Peyer's patch (tissue), 4 donors: Measurements from ENCODE around the gene NOS1AP. TPM values are rescaled to one million over a fixed set of nuclear protein-coding genes. Genes with fewer than 3 reads are reported as not detected.
"Not testable (repeated sequence)": the region's sequence is repeated elsewhere in the genome, so short reads cannot be mapped to it uniquely, and the experiment has no call there.

ENCODE experiments used
- DNase-seq, 3 donors: peaks; one replicate each; pipeline ENCODE4 v3.0.0-alpha.2; 2017 to 2019
- H3K27ac ChIP-seq, 4 donors: fragments of 200-600 bp; sonication (generic); one replicate each; pipeline ENCODE4 v1.5.1; 2016 to 2019
- H3K27me3 ChIP-seq, 2 donors: fragments of 200-600 bp; sonication (generic); one replicate each; pipeline ENCODE4 v1.5.1; 2019
- H3K36me3 ChIP-seq, 3 donors: fragments of 200-600 bp; sonication (generic); one replicate each; pipeline ENCODE4 v1.5.1; 2016 to 2019
- H3K4me1 ChIP-seq, 4 donors: fragments of 200-600 bp; sonication (generic); one replicate each; pipeline ENCODE4 v1.5.1; 2016 to 2019
- H3K4me3 ChIP-seq, 4 donors: fragments of 200-600 bp; sonication (generic); 1 replicate in 3 of 4; 2 replicates in 1 of 4; pipeline ENCODE4 v1.5.1; 2016 to 2019; ENCODE audit warnings: mild to moderate bottlenecking in 1 of 4
- H3K9me3 ChIP-seq, 4 donors: fragments of 200-600 bp; sonication (generic); one replicate each; pipeline ENCODE4 v1.5.1; 2016 to 2019; ENCODE audit warnings: mild to moderate bottlenecking in 1 of 4
- POLR2A ChIP-seq, 2 donors: fragments of 450-650 bp; IDR thresholded peaks; one replicate each; pipeline ENCODE4 v1.5.1; 2017; ENCODE audit warnings: antibody characterized with exemption in 2 of 2, mild to moderate bottlenecking in 2 of 2, moderate library complexity in 2 of 2
- total RNA-seq, 4 donors: library from RNA; depleted of rRNA; stranded (reverse); fragments of >200 nt; gene quantifications; one replicate each; pipeline ENCODE4 v1.1.0, GENCODE V29; 2016
- TF ChIP-seq, protein P1 (sequence below), 6 experiments: fragments of 450-650 bp in 4 of 6; fragments of 200-600 bp in 2 of 6; sonication (generic) in 1 of 6; IDR thresholded peaks; one replicate each; pipeline ENCODE4 v1.5.1; 2017 to 2019; ENCODE audit warnings: antibody characterized with exemption in 6 of 6, mild to moderate bottlenecking in 3 of 6, moderate library complexity in 1 of 6

Gene NOS1AP
- total RNA-seq, 4 donors from 2014 or later, result 6.3 to 18.5 (median 11.9) TPM

DNA sequence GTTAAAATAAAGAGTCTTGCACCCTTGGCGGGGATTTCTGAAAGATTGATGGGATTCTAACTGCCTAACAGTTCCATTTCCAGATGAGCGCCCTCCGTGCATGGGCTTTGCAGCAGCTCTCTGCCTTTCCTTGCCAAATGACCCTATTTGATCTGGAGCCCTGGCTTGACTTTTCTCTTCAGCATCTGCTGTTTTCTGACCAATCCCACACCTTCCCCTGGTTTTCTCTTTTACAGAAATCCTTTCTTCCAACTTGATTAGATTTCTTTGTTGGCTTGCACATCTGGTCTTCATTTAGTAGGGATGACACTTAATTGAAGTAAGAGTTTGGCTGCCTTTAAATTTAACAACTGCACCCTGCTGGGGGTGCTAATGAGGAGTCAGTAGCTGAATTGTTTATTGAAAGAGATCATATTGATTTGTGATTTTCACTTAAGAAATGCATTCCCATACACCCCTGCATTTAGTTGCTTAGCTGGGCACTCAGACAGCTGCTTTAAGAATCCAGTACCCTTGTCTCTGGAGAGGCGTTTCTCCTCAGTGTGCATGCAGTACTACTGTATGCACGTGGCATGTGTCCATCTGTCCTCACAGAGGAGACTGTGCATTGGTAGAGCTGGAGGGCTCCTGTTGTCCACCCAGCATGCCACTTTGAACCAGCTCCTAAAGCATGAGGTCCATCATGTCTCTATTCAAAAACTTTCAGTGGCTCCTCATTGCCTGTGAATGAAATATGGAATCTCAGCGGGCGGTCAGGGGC lies 99.7 kb downstream of the NOS1AP start:
- Histone ChIP-seq H3K9me3 (no peaks in the 10 kb centered on the region), H3K27ac (no peak overlapping the region), H3K27me3 (no peaks in the 10 kb centered on the region), H3K4me1 (no peaks in the 10 kb centered on the region), H3K36me3 (no peaks in the 10 kb centered on the region), H3K4me3 (no peak overlapping the region)
- DNase-seq, result no peak
- TF ChIP-seq POLR2A (IDR thresholded peaks at IDR 0.05), result no peak

DNA sequence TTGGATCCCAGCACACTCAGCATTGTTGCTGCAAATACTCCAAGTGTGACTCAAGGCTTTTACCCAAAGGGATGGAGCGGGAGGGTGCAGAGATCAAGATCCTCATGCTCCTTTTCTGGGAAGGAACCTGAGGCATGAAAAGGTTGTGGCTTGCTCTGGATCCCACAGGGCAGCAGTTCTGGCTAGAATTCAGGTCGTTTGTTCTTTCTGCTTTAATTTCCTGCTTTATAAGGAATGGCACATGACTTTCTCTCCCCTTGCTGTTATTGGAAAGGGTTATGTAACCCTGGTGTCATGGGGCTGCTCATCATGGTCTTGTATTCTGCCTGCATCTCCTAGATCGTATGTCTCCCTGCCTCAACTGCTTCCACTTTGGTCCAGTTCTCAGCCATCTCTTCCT lies 101.6 kb downstream of the NOS1AP start:
- Histone ChIP-seq H3K4me3 (no peak overlapping the region), H3K27ac (no peak overlapping the region), H3K9me3 (no peaks in the 10 kb centered on the region), H3K27me3 (no peaks in the 10 kb centered on the region), H3K36me3 (no peaks in the 10 kb centered on the region), H3K4me1 (no peaks in the 10 kb centered on the region)
- DNase-seq, result no peak
- no peak for TF ChIP-seq POLR2A (IDR thresholded peaks at IDR 0.05)
- TF ChIP-seq, protein P1, sequence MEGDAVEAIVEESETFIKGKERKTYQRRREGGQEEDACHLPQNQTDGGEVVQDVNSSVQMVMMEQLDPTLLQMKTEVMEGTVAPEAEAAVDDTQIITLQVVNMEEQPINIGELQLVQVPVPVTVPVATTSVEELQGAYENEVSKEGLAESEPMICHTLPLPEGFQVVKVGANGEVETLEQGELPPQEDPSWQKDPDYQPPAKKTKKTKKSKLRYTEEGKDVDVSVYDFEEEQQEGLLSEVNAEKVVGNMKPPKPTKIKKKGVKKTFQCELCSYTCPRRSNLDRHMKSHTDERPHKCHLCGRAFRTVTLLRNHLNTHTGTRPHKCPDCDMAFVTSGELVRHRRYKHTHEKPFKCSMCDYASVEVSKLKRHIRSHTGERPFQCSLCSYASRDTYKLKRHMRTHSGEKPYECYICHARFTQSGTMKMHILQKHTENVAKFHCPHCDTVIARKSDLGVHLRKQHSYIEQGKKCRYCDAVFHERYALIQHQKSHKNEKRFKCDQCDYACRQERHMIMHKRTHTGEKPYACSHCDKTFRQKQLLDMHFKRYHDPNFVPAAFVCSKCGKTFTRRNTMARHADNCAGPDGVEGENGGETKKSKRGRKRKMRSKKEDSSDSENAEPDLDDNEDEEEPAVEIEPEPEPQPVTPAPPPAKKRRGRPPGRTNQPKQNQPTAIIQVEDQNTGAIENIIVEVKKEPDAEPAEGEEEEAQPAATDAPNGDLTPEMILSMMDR (IDR thresholded peaks at IDR 0.05), result no peak

DNA sequence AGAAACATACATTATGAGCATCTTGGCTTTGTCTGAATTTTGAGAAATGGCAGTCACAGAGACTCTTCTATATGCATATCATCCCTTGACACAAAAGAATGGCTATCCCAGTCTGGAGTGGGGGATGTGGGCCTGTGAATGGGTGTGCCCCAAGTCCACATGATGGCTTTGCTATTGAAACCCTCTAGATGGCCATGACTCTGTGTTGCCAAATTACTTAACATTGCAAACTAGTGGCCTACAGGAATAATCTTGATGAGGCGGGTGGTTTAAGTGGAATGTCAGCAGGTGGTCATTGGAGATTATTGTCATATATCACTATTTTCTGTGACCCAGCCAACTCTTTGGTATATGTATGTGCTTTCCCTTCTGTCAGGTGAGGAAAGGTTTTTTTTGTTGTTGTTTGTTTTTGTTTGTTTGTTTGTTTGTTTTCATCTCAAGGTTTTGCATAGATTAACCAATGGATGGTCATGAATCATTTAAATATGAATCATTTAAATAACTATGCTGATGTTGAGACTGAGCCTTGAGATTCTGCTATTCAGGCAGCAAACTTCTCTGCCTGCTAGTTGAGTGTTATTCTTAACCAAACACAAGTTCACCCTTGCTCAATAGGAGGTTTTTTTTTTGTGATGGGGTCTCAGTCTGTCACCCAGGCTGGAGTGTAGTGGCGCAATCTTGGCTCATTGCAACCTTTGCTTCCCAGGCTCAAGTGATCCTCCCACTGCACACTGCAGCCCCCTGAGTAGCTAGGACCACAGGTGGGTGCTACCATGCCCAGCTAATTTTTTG lies 103.0 kb downstream of the NOS1AP start:
- DNase-seq, result no peak
- TF ChIP-seq, protein P1 (IDR thresholded peaks at IDR 0.05), result no peak
- TF ChIP-seq POLR2A (IDR thresholded peaks at IDR 0.05), result no peak
- Histone ChIP-seq H3K36me3 (no peaks in the 10 kb centered on the region), H3K4me1 (no peaks in the 10 kb centered on the region), H3K27ac (no peak overlapping the region), H3K4me3 (no peak overlapping the region), H3K9me3 (no peaks in the 10 kb centered on the region), H3K27me3 (no peaks in the 10 kb centered on the region)

DNA sequence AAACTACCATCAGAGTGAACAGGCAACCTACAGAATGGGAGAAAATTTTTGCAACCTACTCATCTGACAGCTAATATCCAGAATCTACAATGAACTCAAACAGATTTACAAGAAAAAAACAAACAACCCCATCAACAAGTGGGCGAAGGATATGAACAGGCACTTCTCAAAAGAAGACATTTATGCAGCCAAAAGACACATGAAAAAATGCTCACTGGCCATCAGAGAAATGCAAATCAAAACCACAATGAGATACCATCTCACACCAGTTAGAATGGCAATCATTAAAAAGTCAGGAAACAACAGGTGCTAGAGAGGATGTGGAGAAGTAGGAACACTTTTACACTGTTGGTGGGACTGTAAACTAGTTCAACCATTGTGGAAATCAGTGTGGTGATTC lies 104.1 kb downstream of the NOS1AP start:
- H3K4me3 ChIP-seq, H3K27ac ChIP-seq, H3K27me3 ChIP-seq, H3K36me3 ChIP-seq, H3K9me3 ChIP-seq, H3K4me1 ChIP-seq, DNase-seq: not testable (repeated sequence)

DNA sequence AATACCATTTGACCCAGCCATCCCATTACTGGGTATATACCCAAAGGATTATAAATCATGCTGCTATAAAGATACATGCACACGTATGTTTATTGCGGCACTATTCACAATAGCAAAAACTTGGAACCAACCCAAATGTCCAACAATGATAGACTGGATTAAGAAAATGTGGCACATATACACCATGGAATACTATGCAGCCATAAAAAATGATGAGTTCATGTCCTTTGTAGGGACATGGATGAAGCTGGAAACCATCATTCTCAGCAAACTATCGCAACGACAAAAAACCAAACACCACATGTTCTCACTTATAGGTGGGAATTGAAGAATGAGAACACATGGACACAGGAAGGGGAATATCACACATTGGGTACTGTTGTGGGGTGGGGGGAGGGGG lies 104.5 kb downstream of the NOS1AP start:
- not testable (repeated sequence) for H3K9me3 ChIP-seq, H3K27me3 ChIP-seq, H3K27ac ChIP-seq, H3K4me1 ChIP-seq, H3K36me3 ChIP-seq, H3K4me3 ChIP-seq, DNase-seq

DNA sequence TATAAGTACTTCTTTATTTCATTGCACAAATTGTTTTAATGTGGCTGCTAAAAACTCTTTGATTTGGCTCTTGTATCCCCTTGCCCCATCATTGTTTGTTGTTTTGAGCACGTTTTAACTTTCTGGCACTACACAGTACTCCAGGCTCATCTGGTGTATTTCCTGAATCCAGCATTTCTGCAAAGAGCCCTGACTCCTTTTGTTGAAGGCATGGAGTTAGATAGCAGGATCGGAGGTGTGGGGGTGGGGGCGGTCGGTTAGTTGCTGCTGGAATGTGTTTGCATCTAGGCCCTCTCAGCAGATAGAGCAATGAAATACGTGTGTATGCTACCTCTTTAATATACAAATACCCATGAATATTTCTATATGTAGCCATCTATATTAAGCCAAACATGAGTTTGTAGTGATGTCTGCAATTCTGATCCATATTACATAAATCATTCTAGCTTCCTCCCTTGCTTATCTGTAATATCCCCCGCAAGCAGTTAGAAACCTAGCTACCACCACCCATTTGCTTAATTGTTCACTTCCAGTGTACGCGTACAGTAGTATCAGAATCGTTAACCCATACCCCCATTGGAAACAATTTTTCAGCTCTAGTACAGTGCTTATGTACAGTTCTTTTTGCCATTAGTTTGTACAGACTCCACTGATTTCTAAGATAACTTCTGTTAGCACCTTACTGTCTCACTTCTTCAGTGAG lies 106.0 kb downstream of the NOS1AP start:
- DNase-seq, result no peak
- Histone ChIP-seq H3K4me1 (peaks cover 0 to 12% (median 0%) of the 10 kb centered on the region in 4 donors), H3K36me3 (no peaks in the 10 kb centered on the region), H3K27me3 (no peaks in the 10 kb centered on the region), H3K27ac (no peak overlapping the region), H3K9me3 (no peaks in the 10 kb centered on the region), H3K4me3 (no peak overlapping the region)
- TF ChIP-seq, protein P1 (IDR thresholded peaks at IDR 0.05), result no peak
- TF ChIP-seq POLR2A (IDR thresholded peaks at IDR 0.05), result no peak

DNA sequence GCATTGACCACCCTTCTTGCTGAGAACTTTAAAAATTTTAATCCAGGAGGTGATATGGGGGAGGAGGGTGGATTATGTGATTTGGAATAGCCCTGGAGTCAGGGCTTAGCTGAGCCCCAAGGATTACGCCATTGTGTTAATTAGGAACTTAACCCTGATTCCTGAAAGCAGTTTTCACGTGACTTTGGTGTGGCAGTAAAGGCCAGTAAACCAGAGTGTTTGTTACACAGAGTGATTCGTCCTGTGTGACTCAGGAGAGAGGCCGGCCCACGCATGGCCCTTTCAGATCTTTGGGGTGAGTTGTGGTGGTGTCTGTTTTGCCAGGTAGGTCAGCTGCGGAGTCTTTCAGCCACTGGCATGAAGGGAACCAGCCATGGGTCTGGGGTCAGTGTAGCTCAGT lies 107.6 kb downstream of the NOS1AP start:
- DNase-seq, result no peak
- no peaks in the 10 kb centered on the region for H3K36me3 ChIP-seq
- H3K4me1 ChIP-seq, result peaks cover 0 to 12% (median 0%) of the 10 kb centered on the region in 4 donors
- no peaks in the 10 kb centered on the region for H3K27me3 ChIP-seq
- no peak overlapping the region for H3K4me3 ChIP-seq
- H3K27ac ChIP-seq, result no peak overlapping the region
- TF ChIP-seq, protein P1 (IDR thresholded peaks at IDR 0.05), result no peak
- no peak for TF ChIP-seq POLR2A (IDR thresholded peaks at IDR 0.05)
- H3K9me3 ChIP-seq, result no peaks in the 10 kb centered on the region
